Stomach (tissue), 9 donors: Measurements from ENCODE around the gene PRICKLE2. TPM values are rescaled to one million over a fixed set of nuclear protein-coding genes. Genes with fewer than 3 reads are reported as not detected.

ENCODE experiments used
- DNase-seq, 2 donors: peaks; one replicate each; pipeline versions ENCODE4 v3.0.0 to v3.0.0-alpha.2; 2013 to 2019
- H3K27ac ChIP-seq, 5 donors: fragments of 200-600 bp in 4 of 5; sonication (generic) in 4 of 5; one replicate each; pipeline ENCODE4 v1.5.1; 2013 to 2019; ENCODE audit warnings: mild to moderate bottlenecking in 1 of 5, moderate library complexity in 1 of 5
- H3K27me3 ChIP-seq, 3 donors: fragments of 200-600 bp; sonication (generic); one replicate each; pipeline ENCODE4 v1.5.1; 2017 to 2019; ENCODE audit warnings: mixed run types in 1 of 3
- H3K36me3 ChIP-seq, 4 donors: fragments of 200-600 bp; sonication (generic); 1 replicate in 3 of 4; 2 replicates in 1 of 4; pipeline ENCODE4 v1.5.1; 2016 to 2019
- H3K4me1 ChIP-seq, 4 donors: fragments of 200-600 bp; sonication (generic); one replicate each; pipeline ENCODE4 v1.5.1; 2016 to 2019
- H3K4me3 ChIP-seq, 4 donors: fragments of 200-600 bp; sonication (generic) in 3 of 4; one replicate each; pipeline ENCODE4 v1.5.1; 2016 to 2019; ENCODE audit warnings: mild to moderate bottlenecking in 1 of 4
- H3K9me3 ChIP-seq, 4 donors: fragments of 200-600 bp; sonication (generic); one replicate each; pipeline ENCODE4 v1.5.1; 2016 to 2019
- CTCF ChIP-seq, 7 experiments: fragments of 450-650 bp in 4 of 7; fragments of 200-600 bp in 3 of 7; sonication (generic) in 3 of 7; IDR thresholded peaks; one replicate each; pipeline ENCODE4 v1.5.1; 2016 to 2019; ENCODE audit warnings: antibody characterized with exemption in 7 of 7, control low read depth in 2 of 7, mild to moderate bottlenecking in 1 of 7
- EP300 ChIP-seq: sonication (generic); formaldehyde crosslinking; IDR thresholded peaks from one replicate; pipeline ENCODE4 v1.6.1; 2017; ENCODE audit warnings: antibody characterized with exemption
- POLR2A ChIP-seq, 4 donors: fragments of 450-650 bp; IDR thresholded peaks; one replicate each; pipeline ENCODE4 v1.6.1; 2016; ENCODE audit warnings: antibody characterized with exemption in 4 of 4, control low read depth in 2 of 4, mild to moderate bottlenecking in 1 of 4, moderate library complexity in 1 of 4
- POLR2AphosphoS5 ChIP-seq, 3 donors: sonication (generic); formaldehyde crosslinking; IDR thresholded peaks; one replicate each; pipeline ENCODE4 v1.6.1; 2016; ENCODE audit warnings: antibody characterized with exemption in 3 of 3
- WGBS, 5 donors: extraction: QIAGEN DNeasy Blood & Tissue Kit in 3 of 5; methylation state at CpG; one replicate each; pipeline versions ENCODE4 v1.1.5 to v1.1.7; 2013 to 2018; 5-methylcytosine and 5-hydroxymethylcytosine counted together
- intact Hi-C: fragments of 100-400 bp; cut with DNase I; formaldehyde crosslinking; loops from one replicate; pipeline ENCODE4 v1.15.1; 2023; ENCODE audit warnings: low total_unique reads
- polyA plus RNA-seq, 3 donors: library from polyadenylated mRNA; stranded (reverse); fragments of 200-250 nt; gene quantifications; one replicate each; pipeline ENCODE4 v1.2.3, GENCODE V29; 2013
- total RNA-seq, 5 donors: library from RNA; depleted of rRNA; stranded (reverse); fragments of >200 nt; gene quantifications; one replicate each; pipeline versions ENCODE4 v1.1.0 to v1.2.3, GENCODE V29; 2014 to 2016
- donor health status: healthy with polysubstance abuse.
- donor health status: Bipolar disorder and iron deficiency.
- donor health status: healthy.

PRICKLE2 gene
- total and polyA plus RNA-seq, 8 donors, result 3.7 to 59.1 (median 21.0) TPM

GRCh38 chr3:64048631-64049061, 176.6 kb downstream of the PRICKLE2 start:
- no peak overlapping the region for H3K27ac ChIP-seq
- H3K36me3 ChIP-seq, result no peaks in the 10 kb centered on the region
- no peak overlapping the region for H3K4me3 ChIP-seq
- DNase-seq, result no peak
- H3K4me1 ChIP-seq, result no peaks in the 10 kb centered on the region
- WGBS, 5 donors, result 43 to 53% (median 49%) methylated on average over 3 of the region's 3 CpGs
- H3K27me3 ChIP-seq, result no peaks in the 10 kb centered on the region
- intact Hi-C loops, result no loop called here
- TF ChIP-seq POLR2AphosphoS5 (IDR thresholded peaks at IDR 0.05) (no peak), EP300 (no peak), POLR2A (IDR thresholded peaks at IDR 0.05) (no peak), CTCF (IDR thresholded peaks at IDR 0.05) (no peak)
- H3K9me3 ChIP-seq, result no peaks in the 10 kb centered on the region

GRCh38 chr3:64047787-64048186, 177.5 kb downstream of the PRICKLE2 start:
- Histone ChIP-seq H3K27me3 (no peaks in the 10 kb centered on the region), H3K4me3 (no peak overlapping the region), H3K4me1 (no peaks in the 10 kb centered on the region), H3K27ac (no peak overlapping the region), H3K9me3 (no peaks in the 10 kb centered on the region), H3K36me3 (no peaks in the 10 kb centered on the region)
- TF ChIP-seq POLR2AphosphoS5 (IDR thresholded peaks at IDR 0.05) (no peak), EP300 (no peak), POLR2A (IDR thresholded peaks at IDR 0.05) (no peak), CTCF (IDR thresholded peaks at IDR 0.05) (no peak)
- DNase-seq, result no peak
- WGBS, 5 donors, result 78 to 92% (median 88%) methylated on average over 7 of the region's 7 CpGs
- intact Hi-C loops, result no loop called here

- WGBS, 5 donors, result 54 to 71% (median 59%) methylated on average over 6 of the region's 6 CpGs
- no peak overlapping the region for H3K4me3 ChIP-seq
- intact Hi-C loops, result no loop called here
These were observed 178.2 kb downstream of the PRICKLE2 start for GRCh38 chr3:64046996-64047594.

GRCh38 chr3:64046592-64046991, 178.7 kb downstream of the PRICKLE2 start:
- Histone ChIP-seq H3K36me3 (no peaks in the 10 kb centered on the region), H3K4me3 (no peak overlapping the region)
- 72 to 82% (median 78%) methylated on average over 3 of the region's 3 CpGs for WGBS, 5 donors

More at GRCh38 chr3:64046996-64047594, 178.2 kb downstream of the PRICKLE2 start:
- H3K27me3 ChIP-seq, result no peaks in the 10 kb centered on the region
- H3K27ac ChIP-seq, result no peak overlapping the region
- no peak for DNase-seq
- TF ChIP-seq POLR2AphosphoS5 (IDR thresholded peaks at IDR 0.05), result no peak
- TF ChIP-seq EP300, result no peak
- no peak for TF ChIP-seq CTCF (IDR thresholded peaks at IDR 0.05)
- TF ChIP-seq POLR2A (IDR thresholded peaks at IDR 0.05), result no peak
- no peaks in the 10 kb centered on the region for H3K9me3 ChIP-seq
- no peaks in the 10 kb centered on the region for H3K36me3 ChIP-seq
- H3K4me1 ChIP-seq, result no peaks in the 10 kb centered on the region

More at GRCh38 chr3:64046592-64046991, 178.7 kb downstream of the PRICKLE2 start:
- no peak for DNase-seq
- Histone ChIP-seq H3K4me1 (no peaks in the 10 kb centered on the region), H3K27me3 (no peaks in the 10 kb centered on the region), H3K9me3 (no peaks in the 10 kb centered on the region), H3K27ac (no peak overlapping the region)
- TF ChIP-seq POLR2AphosphoS5 (IDR thresholded peaks at IDR 0.05), result no peak
- TF ChIP-seq CTCF (IDR thresholded peaks at IDR 0.05), result no peak
- TF ChIP-seq EP300, result no peak
- TF ChIP-seq POLR2A (IDR thresholded peaks at IDR 0.05), result no peak
- intact Hi-C loops, result no loop called here
